ENCODE results near the gene HOXA4.

HOXA4 gene

GRCh38 chr7:27147199-27148030 lies 16.9 kb upstream of the HOXA4 start, which contains the start of gene HOXA6:
HOXA6 (minus strand) TSS chr7:27147774; CDS start chr7:27147749, 25 bp downstream.
- DNase-seq (ENCODE audit: low read depth in 4 of 4, low spot score in 1 of 4): no peak

GRCh38 chr7:27146491-27147198 lies 16.1 kb upstream of the HOXA4 start:
- no peak for DNase-seq (ENCODE audit: low read depth in 4 of 4, low spot score in 1 of 4)

- DNase-seq (ENCODE audit: low read depth in 4 of 4, low spot score in 1 of 4): no peak
Measured at GRCh38 chr7:27145914-27146412, 15.4 kb upstream of the HOXA4 start.

GRCh38 chr7:27145165-27145913 lies 14.8 kb upstream of the HOXA4 start:
- no peak for DNase-seq (ENCODE audit: low read depth in 4 of 4, low spot score in 1 of 4)

GRCh38 chr7:27144781-27145164 lies 14.2 kb upstream of the HOXA4 start:
- DNase-seq (ENCODE audit: low read depth in 4 of 4, low spot score in 1 of 4): no peak

- DNase-seq (ENCODE audit: low read depth in 4 of 4, low spot score in 1 of 4): no peak
Measured at GRCh38 chr7:27143950-27144780, 13.6 kb upstream of the HOXA4 start.

GRCh38 chr7:27143023-27143949 lies 12.7 kb upstream of the HOXA4 start, which contains the start of gene HOXA5:
HOXA5 (minus strand) TSS chr7:27143681; CDS start chr7:27143607, 74 bp downstream.
- DNase-seq (ENCODE audit: low read depth in 4 of 4, low spot score in 1 of 4): no peak

GRCh38 chr7:27142580-27143022 lies 12.0 kb upstream of the HOXA4 start:
- DNase-seq (ENCODE audit: low read depth in 4 of 4, low spot score in 1 of 4): no peak

GRCh38 chr7:27141923-27142579 lies 11.5 kb upstream of the HOXA4 start:
- DNase-seq (ENCODE audit: low read depth in 4 of 4, low spot score in 1 of 4): no peak

GRCh38 chr7:27141137-27141922 lies 10.8 kb upstream of the HOXA4 start:
- DNase-seq (ENCODE audit: low read depth in 4 of 4, low spot score in 1 of 4): no peak

- DNase-seq (ENCODE audit: low read depth in 4 of 4, low spot score in 1 of 4): no peak
Measured at GRCh38 chr7:27140126-27140857, 9.7 kb upstream of the HOXA4 start.

- DNase-seq (ENCODE audit: low read depth in 4 of 4, low spot score in 1 of 4): no peak
Measured at GRCh38 chr7:27139334-27140125, 9.0 kb upstream of the HOXA4 start.

- no peak for DNase-seq (ENCODE audit: low read depth in 4 of 4, low spot score in 1 of 4)
Measured at GRCh38 chr7:27138985-27139333, 8.4 kb upstream of the HOXA4 start.

- no peak for DNase-seq (ENCODE audit: low read depth in 4 of 4, low spot score in 1 of 4)
Measured at GRCh38 chr7:27138472-27138871, 7.9 kb upstream of the HOXA4 start.

GRCh38 chr7:27137640-27138315 lies 7.2 kb upstream of the HOXA4 start:
- DNase-seq (ENCODE audit: low read depth in 4 of 4, low spot score in 1 of 4): no peak

GRCh38 chr7:27134392-27134791 lies 3.8 kb upstream of the HOXA4 start:
- DNase-seq (ENCODE audit: low read depth in 4 of 4, low spot score in 1 of 4): no peak

Measured in stimulated activated CD4-positive, alpha-beta T cell treated with anti-CD3 and anti-CD28 coated beads, Interleukin-1b, Interleukin-23, amount 100 ng/mL, for 24 hours (primary cell).